Measurements from ENCODE around the gene CCDC9B.

DNA sequence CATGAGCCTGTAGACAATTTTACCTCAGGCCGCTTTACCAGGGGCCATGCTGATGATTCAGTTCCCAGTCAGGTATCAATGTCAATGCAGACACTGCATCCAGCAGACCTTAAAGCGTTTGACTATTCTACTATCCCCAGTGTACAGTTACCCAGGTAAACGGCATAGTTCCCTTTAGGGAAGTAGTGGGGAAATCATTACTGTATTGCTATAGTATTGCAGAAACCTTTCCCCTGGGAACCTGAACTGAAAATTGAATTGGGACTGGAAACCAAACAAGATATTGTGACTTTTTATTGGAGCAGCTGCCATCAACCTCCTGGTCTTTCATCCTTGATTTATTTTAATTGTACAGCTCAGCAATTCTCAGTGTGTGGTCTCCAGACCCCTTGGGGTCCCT is 23.8 kb downstream of the CCDC9B start:
- TF ChIP-seq, protein P1, sequence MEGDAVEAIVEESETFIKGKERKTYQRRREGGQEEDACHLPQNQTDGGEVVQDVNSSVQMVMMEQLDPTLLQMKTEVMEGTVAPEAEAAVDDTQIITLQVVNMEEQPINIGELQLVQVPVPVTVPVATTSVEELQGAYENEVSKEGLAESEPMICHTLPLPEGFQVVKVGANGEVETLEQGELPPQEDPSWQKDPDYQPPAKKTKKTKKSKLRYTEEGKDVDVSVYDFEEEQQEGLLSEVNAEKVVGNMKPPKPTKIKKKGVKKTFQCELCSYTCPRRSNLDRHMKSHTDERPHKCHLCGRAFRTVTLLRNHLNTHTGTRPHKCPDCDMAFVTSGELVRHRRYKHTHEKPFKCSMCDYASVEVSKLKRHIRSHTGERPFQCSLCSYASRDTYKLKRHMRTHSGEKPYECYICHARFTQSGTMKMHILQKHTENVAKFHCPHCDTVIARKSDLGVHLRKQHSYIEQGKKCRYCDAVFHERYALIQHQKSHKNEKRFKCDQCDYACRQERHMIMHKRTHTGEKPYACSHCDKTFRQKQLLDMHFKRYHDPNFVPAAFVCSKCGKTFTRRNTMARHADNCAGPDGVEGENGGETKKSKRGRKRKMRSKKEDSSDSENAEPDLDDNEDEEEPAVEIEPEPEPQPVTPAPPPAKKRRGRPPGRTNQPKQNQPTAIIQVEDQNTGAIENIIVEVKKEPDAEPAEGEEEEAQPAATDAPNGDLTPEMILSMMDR (IDR thresholded peaks at IDR 0.05; ENCODE audit: insufficient read depth, low read length), result no peak
- no peak for TF ChIP-seq POLR2AphosphoS5 (IDR thresholded peaks at IDR 0.05; ENCODE audit: low read depth)

All from HL-60 (cell line).